Transverse colon (tissue), 4 donors: ENCODE results near the gene ARL15.

Experiments
- EP300 ChIP-seq: sonication (generic); formaldehyde crosslinking; IDR thresholded peaks from one replicate; pipeline ENCODE4 v1.6.1; 2017; ENCODE audit warnings: antibody characterized with exemption, low read depth
- POLR2A ChIP-seq: fragments of 450-650 bp; IDR thresholded peaks from one replicate; pipeline ENCODE4 v1.6.1; 2016; ENCODE audit warnings: antibody characterized with exemption, mild to moderate bottlenecking, moderate library complexity
- POLR2AphosphoS5 ChIP-seq, 3 donors: sonication (generic); formaldehyde crosslinking; IDR thresholded peaks; one replicate each; pipeline ENCODE4 v1.6.1; 2016; ENCODE audit warnings: antibody characterized with exemption in 3 of 3
- TF ChIP-seq, protein P1 (sequence below), 5 experiments: fragments of 200-600 bp in 3 of 5; fragments of 450-650 bp in 2 of 5; sonication (generic) in 3 of 5; IDR thresholded peaks; 1 replicate in 2 of 5; 2 replicates in 3 of 5; pipeline ENCODE4 v1.5.1; 2016 to 2017; ENCODE audit warnings: antibody characterized with exemption in 5 of 5, inconsistent platforms in 3 of 5, mild to moderate bottlenecking in 2 of 5, moderate library complexity in 1 of 5

DNA sequence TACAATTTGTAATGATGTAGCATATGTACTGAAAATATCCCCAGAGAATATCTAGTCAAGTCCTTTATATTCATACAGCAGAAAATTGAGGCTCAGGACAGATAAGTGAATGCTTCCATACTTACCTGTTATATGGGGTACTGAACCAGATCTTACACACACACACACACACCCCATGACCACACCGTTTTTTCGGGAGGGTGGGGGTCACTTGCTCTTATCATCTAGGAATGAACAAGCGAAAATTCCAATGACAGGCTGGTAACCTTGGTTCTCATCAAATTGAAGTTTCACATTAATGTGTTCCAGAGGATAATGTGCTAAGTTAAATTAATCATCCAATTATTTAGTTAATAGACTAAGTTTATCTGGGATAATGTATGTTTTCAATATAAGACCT lies 48.8 kb downstream of the ARL15 start:
- TF ChIP-seq, protein P1, sequence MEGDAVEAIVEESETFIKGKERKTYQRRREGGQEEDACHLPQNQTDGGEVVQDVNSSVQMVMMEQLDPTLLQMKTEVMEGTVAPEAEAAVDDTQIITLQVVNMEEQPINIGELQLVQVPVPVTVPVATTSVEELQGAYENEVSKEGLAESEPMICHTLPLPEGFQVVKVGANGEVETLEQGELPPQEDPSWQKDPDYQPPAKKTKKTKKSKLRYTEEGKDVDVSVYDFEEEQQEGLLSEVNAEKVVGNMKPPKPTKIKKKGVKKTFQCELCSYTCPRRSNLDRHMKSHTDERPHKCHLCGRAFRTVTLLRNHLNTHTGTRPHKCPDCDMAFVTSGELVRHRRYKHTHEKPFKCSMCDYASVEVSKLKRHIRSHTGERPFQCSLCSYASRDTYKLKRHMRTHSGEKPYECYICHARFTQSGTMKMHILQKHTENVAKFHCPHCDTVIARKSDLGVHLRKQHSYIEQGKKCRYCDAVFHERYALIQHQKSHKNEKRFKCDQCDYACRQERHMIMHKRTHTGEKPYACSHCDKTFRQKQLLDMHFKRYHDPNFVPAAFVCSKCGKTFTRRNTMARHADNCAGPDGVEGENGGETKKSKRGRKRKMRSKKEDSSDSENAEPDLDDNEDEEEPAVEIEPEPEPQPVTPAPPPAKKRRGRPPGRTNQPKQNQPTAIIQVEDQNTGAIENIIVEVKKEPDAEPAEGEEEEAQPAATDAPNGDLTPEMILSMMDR (IDR thresholded peaks at IDR 0.05) = no peak
- TF ChIP-seq POLR2AphosphoS5 (IDR thresholded peaks at IDR 0.05) (no peak), POLR2A (no peak), EP300 (no peak)
